IMR-90 (cell line): ENCODE measurements around the gene FIBCD1. TPM values are rescaled to one million over a fixed set of nuclear protein-coding genes. Genes with fewer than 3 reads are reported as not detected.

Experiments used
- ATAC-seq: fragments of 200-7000 bp; cut with Tn5 transposase; 2 replicates; pipeline ENCODE4 v1.9.1; 2020; ENCODE audit warnings: low read depth, mild to moderate bottlenecking, moderate library complexity
- BruUV-seq: library from RNA; stranded (reverse); fragments of 400-500 nt; replicated peaks from 2 replicates; lab custom pipeline; 2021; lab: Mats Ljungman, UMichigan
- CTCF ChIA-PET: fragments of 300-600 bp; formaldehyde crosslinking; extraction: SDS; loops from one replicate; lab custom pipeline; 2021; ENCODE audit warnings: antibody characterized with exemption; lab: Yijun Ruan, JAX
- POLR2A ChIA-PET: fragments of 300-600 bp; sonication (Branson Sonifier 250); formaldehyde crosslinking; loops from one replicate; lab custom pipeline; 2022; ENCODE audit warnings: antibody characterized with exemption; ENCODE audit not compliant: unreplicated experiment; lab: Charles Lee
- DNase-seq: peaks from one replicate; pipeline ENCODE4 v3.0.0; 2013
- H2AFZ ChIP-seq: replicated peaks from 2 replicates; pipeline ENCODE3; 2013; ENCODE audit warnings: low read length, mild to moderate bottlenecking; ENCODE audit not compliant: poor library complexity
- H2AK5ac ChIP-seq: 2 replicates; pipeline ENCODE4 v1.6.1; 2013; ENCODE audit warnings: low read depth, low read length, inconsistent platforms
- H2AK9ac ChIP-seq: replicated peaks from 2 replicates; pipeline ENCODE3; 2013; ENCODE audit warnings: mild to moderate bottlenecking, low read depth, low read length, moderate library complexity; ENCODE audit not compliant: poor library complexity
- H2BK120ac ChIP-seq: 2 replicates; pipeline ENCODE4 v1.6.1; 2013; ENCODE audit warnings: low read depth, low read length, inconsistent platforms
- H2BK15ac ChIP-seq: 3 replicates; pipeline ENCODE4 v1.6.1; 2013; ENCODE audit warnings: low read depth, low read length, inconsistent platforms
- H2BK20ac ChIP-seq: 2 replicates; pipeline ENCODE4 v1.6.1; 2013; ENCODE audit warnings: low read depth, mild to moderate bottlenecking, inconsistent platforms, low read length, moderate library complexity
- H2BK5ac ChIP-seq: 2 replicates; pipeline ENCODE4 v1.6.1; 2013; ENCODE audit warnings: mild to moderate bottlenecking, low read depth, low read length, inconsistent platforms; ENCODE audit not compliant: poor library complexity, severe bottlenecking
- H3K14ac ChIP-seq: replicated peaks from 2 replicates; pipeline ENCODE4 v1.6.1; 2013; ENCODE audit warnings: low read depth, low read length, inconsistent platforms
- H3K18ac ChIP-seq: 2 replicates; pipeline ENCODE4 v1.6.1; 2013; ENCODE audit warnings: low read depth, low read length, control low read depth
- H3K23ac ChIP-seq: 2 replicates; pipeline ENCODE4 v1.6.1; 2013; ENCODE audit warnings: low read depth, low read length, inconsistent platforms
- H3K27ac ChIP-seq: 2 replicates; pipeline ENCODE4 v1.5.1; 2013; ENCODE audit warnings: mild to moderate bottlenecking, control low read depth, low read length; ENCODE audit not compliant: insufficient read depth
- H3K27me3 ChIP-seq: 2 replicates; pipeline ENCODE4 v1.6.1; 2013; ENCODE audit warnings: low read length; ENCODE audit not compliant: control insufficient read depth, insufficient read depth
- H3K36me3 ChIP-seq: 2 replicates; pipeline ENCODE4 v1.6.1; 2013; ENCODE audit warnings: low read length, mixed read lengths; ENCODE audit not compliant: control insufficient read depth, insufficient read depth
- H3K4ac ChIP-seq: 2 replicates; pipeline ENCODE4 v1.6.1; 2013; ENCODE audit warnings: low read depth, low read length, inconsistent platforms
- H3K4me1 ChIP-seq: 2 replicates; pipeline ENCODE4 v1.6.1; 2013; ENCODE audit warnings: low read length, mixed read lengths; ENCODE audit not compliant: control insufficient read depth, insufficient read depth
- H3K4me2 ChIP-seq: 2 replicates; pipeline ENCODE4 v1.6.1; 2013; ENCODE audit warnings: low read depth, mild to moderate bottlenecking, control low read depth, low read length, moderate library complexity
- H3K4me3 ChIP-seq: 2 replicates; pipeline ENCODE4 v1.5.1; 2013; ENCODE audit warnings: low read depth, mild to moderate bottlenecking, control low read depth, low read length, moderate library complexity; ENCODE audit not compliant: insufficient read depth
- H3K56ac ChIP-seq: 2 replicates; pipeline ENCODE4 v1.6.1; 2013; ENCODE audit warnings: low read length, inconsistent platforms; ENCODE audit not compliant: insufficient read depth; ENCODE audit errors: extremely low read depth
- H3K79me1 ChIP-seq, 2 experiments: 2 replicates each; pipeline ENCODE4 v1.6.1; 2013; ENCODE audit warnings: low read length in 2 of 2, inconsistent platforms in 1 of 2, low read depth in 1 of 2
- H3K9ac ChIP-seq: 2 replicates; pipeline ENCODE4 v1.6.1; 2013; ENCODE audit warnings: low read depth, low read length, control low read depth
- H3K9me1 ChIP-seq: 2 replicates; pipeline ENCODE4 v1.6.1; 2013; ENCODE audit warnings: low read length, inconsistent platforms; ENCODE audit not compliant: insufficient read depth
- H3K9me3 ChIP-seq: 2 replicates; pipeline ENCODE4 v1.6.1; 2013; ENCODE audit warnings: low read length; ENCODE audit not compliant: control insufficient read depth, insufficient read depth
- H4K20me1 ChIP-seq: 2 replicates; pipeline ENCODE4 v1.6.1; 2013; ENCODE audit warnings: low read length, inconsistent platforms; ENCODE audit not compliant: insufficient read depth
- H4K5ac ChIP-seq: 2 replicates; pipeline ENCODE4 v1.6.1; 2013; ENCODE audit warnings: mild to moderate bottlenecking, low read depth, low read length, control low read depth
- H4K8ac ChIP-seq, 2 experiments: 2 replicates each; pipeline ENCODE4 v1.6.1; 2013; ENCODE audit warnings: low read depth in 2 of 2, low read length in 2 of 2, control low read depth in 1 of 2, inconsistent platforms in 1 of 2
- H4K91ac ChIP-seq: 2 replicates; pipeline ENCODE4 v1.6.1; 2013; ENCODE audit warnings: low read depth, low read length, inconsistent platforms; ENCODE audit not compliant: insufficient read depth
- BHLHE40 ChIP-seq: fragments of 150-350 bp; IDR thresholded peaks from 2 replicates; pipeline ENCODE4 v1.6.1; 2016; ENCODE audit warnings: mild to moderate bottlenecking, low read depth, low read length
- CEBPB ChIP-seq: IDR thresholded peaks from 2 replicates; pipeline ENCODE4 v1.6.1; 2012; ENCODE audit warnings: low read depth, low read length, improper control_type of control experiment
- CHD1 ChIP-seq: IDR thresholded peaks from 2 replicates; pipeline ENCODE4 v1.6.1; 2012; ENCODE audit warnings: low read depth, low read length, improper control_type of control experiment
- FOS ChIP-seq: fragments of 150-350 bp; IDR thresholded peaks from 2 replicates; pipeline ENCODE4 v1.6.1; 2016; ENCODE audit warnings: low read depth, low read length
- MAFK ChIP-seq: IDR thresholded peaks from 2 replicates; pipeline ENCODE4 v1.6.1; 2012; ENCODE audit warnings: low read depth, low read length, improper control_type of control experiment
- MAZ ChIP-seq: IDR thresholded peaks from 2 replicates; pipeline ENCODE4 v1.6.1; 2012; ENCODE audit warnings: low read depth, mild to moderate bottlenecking, low read length, improper control_type of control experiment, moderate library complexity, borderline replicate concordance
- MXI1 ChIP-seq: IDR thresholded peaks from 2 replicates; pipeline ENCODE4 v1.6.1; 2012; ENCODE audit warnings: low read depth, mild to moderate bottlenecking, low read length, moderate library complexity, borderline replicate concordance
- NFE2L2 ChIP-seq: fragments of 150-350 bp; IDR thresholded peaks from 2 replicates; pipeline ENCODE4 v1.6.1; 2016; ENCODE audit warnings: low read depth, mild to moderate bottlenecking, low read length
- POLR2A ChIP-seq: IDR thresholded peaks from 2 replicates; pipeline ENCODE4 v1.6.1; 2012; ENCODE audit warnings: mild to moderate bottlenecking, low read depth, low read length
- RAD21 ChIP-seq: IDR thresholded peaks from 2 replicates; pipeline ENCODE4 v1.6.1; 2012; ENCODE audit warnings: low read length, improper control_type of control experiment
- RCOR1 ChIP-seq: IDR thresholded peaks from 2 replicates; pipeline ENCODE4 v1.6.1; 2012; ENCODE audit warnings: mild to moderate bottlenecking, low read length, improper control_type of control experiment; ENCODE audit not compliant: insufficient replicate concordance
- RFX5 ChIP-seq: IDR thresholded peaks from 2 replicates; pipeline ENCODE4 v1.8.0; 2012; ENCODE audit warnings: low read depth, mild to moderate bottlenecking, low read length, moderate library complexity
- SMC3 ChIP-seq: fragments of 150-350 bp; IDR thresholded peaks from 2 replicates; pipeline ENCODE4 v1.6.1; 2016; ENCODE audit warnings: low read depth, mild to moderate bottlenecking, antibody characterized with exemption, low read length, moderate library complexity
- WGBS, 2 experiments: methylation state at CpG; one replicate each; pipeline versions ENCODE4 v1.1.5 to v1.1.7; 2013; ENCODE audit warnings: missing lambda C conversion rate in 2 of 2; ENCODE audit not compliant: insufficient read length in 1 of 2; ENCODE audit errors: extremely low coverage in 2 of 2; 5-methylcytosine and 5-hydroxymethylcytosine counted together
- dilution Hi-C: fragments of 300-500 bp; cut with HindIII; formaldehyde crosslinking; loops from one replicate; pipeline ENCODE4 v1.14.3; 2018; ENCODE audit warnings: low sequenced_read_pairs; ENCODE audit not compliant: unreplicated experiment
- in situ Hi-C: fragments of 300-500 bp; cut with MboI; formaldehyde crosslinking; loops from 3 replicates; pipeline ENCODE4 v1.14.3; 2019; ENCODE audit warnings: low sequenced_read_pairs, inconsistent platforms, mixed read lengths
- intact Hi-C: fragments of 100-400 bp; cut with micrococcal nuclease; formaldehyde crosslinking; loops from 2 replicates; pipeline ENCODE4 v1.10.0; 2022
- polyA plus RNA-seq, 3 experiments: library from polyadenylated mRNA; depleted of rRNA; stranded (reverse); fragments of >200 nt; gene quantifications; 2 replicates each; pipeline ENCODE4 v1.2.3, GENCODE V29; 2012; ENCODE audit warnings: low replicate concordance in 1 of 3
- total RNA-seq: library from RNA; depleted of rRNA; stranded (reverse); fragments of >200 nt; gene quantifications from 2 replicates; pipeline ENCODE4 v1.2.3, GENCODE V29; 2012
- TF ChIP-seq, protein P1 (sequence below): fragments of 150-350 bp; IDR thresholded peaks from 2 replicates; pipeline ENCODE4 v1.6.1; 2016; ENCODE audit warnings: low read depth, mild to moderate bottlenecking, low read length, moderate library complexity, borderline replicate concordance
- TF ChIP-seq, protein P2 (sequence below): fragments of 150-350 bp; IDR thresholded peaks from 2 replicates; pipeline ENCODE4 v1.6.1; 2017; ENCODE audit warnings: mild to moderate bottlenecking, antibody characterized with exemption, low read length, low read depth
- TF ChIP-seq, protein P3 (sequence below): conservative IDR thresholded peaks from 2 replicates; pipeline ENCODE4 v1.5.1; 2012; ENCODE audit warnings: mild to moderate bottlenecking, low read depth, low read length, improper control_type of control experiment

Gene FIBCD1
- total and polyA plus RNA-seq, 2 of the 4 experiments (the other 2 are of a cell fraction) = 1.1 to 10.1 TPM

DNA sequence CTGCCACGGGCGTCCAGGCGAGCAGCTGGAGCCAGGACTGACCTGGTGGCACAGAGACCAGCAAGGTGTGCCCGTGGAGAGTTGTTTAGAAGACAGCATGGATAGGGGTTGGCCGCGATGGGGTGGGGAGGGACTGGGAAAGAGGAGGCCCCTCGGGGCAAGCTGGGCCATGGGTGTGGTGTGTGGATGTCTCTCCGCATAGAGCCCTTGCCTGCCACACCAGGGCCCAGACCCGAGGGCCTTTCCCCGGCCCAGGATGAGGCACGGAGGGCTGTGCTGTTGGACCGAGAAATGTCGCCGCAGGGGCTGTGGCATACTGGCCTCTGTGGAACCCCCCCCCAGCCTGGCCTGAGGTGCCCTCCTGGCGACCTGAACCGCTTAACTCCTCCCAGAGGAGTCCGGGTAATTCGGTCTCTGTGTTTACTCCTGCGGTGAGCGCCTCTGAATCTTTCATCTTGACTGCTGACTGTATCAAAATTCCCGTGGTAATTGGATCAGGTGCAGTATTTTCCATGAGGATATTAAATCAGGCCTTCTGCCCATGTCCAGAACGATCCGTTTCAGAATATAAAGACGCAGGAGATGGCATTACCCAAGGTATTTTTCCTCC lies 47.4 kb upstream of the FIBCD1 start:
- H3K36me3 ChIP-seq = no peaks in the 10 kb centered on the region
- H2AK5ac ChIP-seq = no peak overlapping the region
- H3K4me3 ChIP-seq = no peak overlapping the region
- no peak overlapping the region for H3K4ac ChIP-seq
- no peak overlapping the region for H2BK20ac ChIP-seq
- no peak overlapping the region for H3K14ac ChIP-seq
- H2BK5ac ChIP-seq = no peak overlapping the region
- 47% methylated on average over 3 of the region's 24 CpGs; no CpG with 5 or more reads in 1 of the 2 experiments for WGBS, 2 experiments
- H2BK15ac ChIP-seq = no peak overlapping the region
- CTCF ChIA-PET = interaction anchor here (1.2 kb wide), 1 partner anchor 12 kb away, joined by 3 read pairs; no protein-coding TSS in a partner anchor
- H2AFZ ChIP-seq = no peak overlapping the region
- no TSS peak for BruUV-seq
- no peak overlapping the region for H2BK120ac ChIP-seq
- no peaks in the 10 kb centered on the region for H3K9me3 ChIP-seq
- H3K9me1 ChIP-seq = no peaks in the 10 kb centered on the region
- no peak overlapping the region for H3K56ac ChIP-seq
- DNase-seq (no peak), ATAC-seq (no peak)
- dilution Hi-C loops = no loop called here
- H3K4me2 ChIP-seq = no peak overlapping the region
- H3K27me3 ChIP-seq = peaks cover 48% of the 10 kb centered on the region
- H4K20me1 ChIP-seq = no peaks in the 10 kb centered on the region
- H2AK9ac ChIP-seq = no peak overlapping the region
- no peak overlapping the region for H4K91ac ChIP-seq
- no peak overlapping the region for H3K27ac ChIP-seq
- POLR2A ChIA-PET = no interaction called here
- no peak overlapping the region for H3K9ac ChIP-seq
- H4K5ac ChIP-seq = no peak overlapping the region
- TF ChIP-seq, protein P1, sequence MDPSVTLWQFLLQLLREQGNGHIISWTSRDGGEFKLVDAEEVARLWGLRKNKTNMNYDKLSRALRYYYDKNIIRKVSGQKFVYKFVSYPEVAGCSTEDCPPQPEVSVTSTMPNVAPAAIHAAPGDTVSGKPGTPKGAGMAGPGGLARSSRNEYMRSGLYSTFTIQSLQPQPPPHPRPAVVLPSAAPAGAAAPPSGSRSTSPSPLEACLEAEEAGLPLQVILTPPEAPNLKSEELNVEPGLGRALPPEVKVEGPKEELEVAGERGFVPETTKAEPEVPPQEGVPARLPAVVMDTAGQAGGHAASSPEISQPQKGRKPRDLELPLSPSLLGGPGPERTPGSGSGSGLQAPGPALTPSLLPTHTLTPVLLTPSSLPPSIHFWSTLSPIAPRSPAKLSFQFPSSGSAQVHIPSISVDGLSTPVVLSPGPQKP = no peak
- no peak for TF ChIP-seq RAD21
- no peak for TF ChIP-seq MAFK
- no peak for TF ChIP-seq CHD1
- no peak for TF ChIP-seq MXI1
- TF ChIP-seq, protein P2, sequence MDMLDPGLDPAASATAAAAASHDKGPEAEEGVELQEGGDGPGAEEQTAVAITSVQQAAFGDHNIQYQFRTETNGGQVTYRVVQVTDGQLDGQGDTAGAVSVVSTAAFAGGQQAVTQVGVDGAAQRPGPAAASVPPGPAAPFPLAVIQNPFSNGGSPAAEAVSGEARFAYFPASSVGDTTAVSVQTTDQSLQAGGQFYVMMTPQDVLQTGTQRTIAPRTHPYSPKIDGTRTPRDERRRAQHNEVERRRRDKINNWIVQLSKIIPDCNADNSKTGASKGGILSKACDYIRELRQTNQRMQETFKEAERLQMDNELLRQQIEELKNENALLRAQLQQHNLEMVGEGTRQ = no peak
- TF ChIP-seq FOS = no peak
- TF ChIP-seq RFX5 = no peak
- no peak for TF ChIP-seq MAZ
- no peak for TF ChIP-seq CEBPB
- TF ChIP-seq, protein P3, sequence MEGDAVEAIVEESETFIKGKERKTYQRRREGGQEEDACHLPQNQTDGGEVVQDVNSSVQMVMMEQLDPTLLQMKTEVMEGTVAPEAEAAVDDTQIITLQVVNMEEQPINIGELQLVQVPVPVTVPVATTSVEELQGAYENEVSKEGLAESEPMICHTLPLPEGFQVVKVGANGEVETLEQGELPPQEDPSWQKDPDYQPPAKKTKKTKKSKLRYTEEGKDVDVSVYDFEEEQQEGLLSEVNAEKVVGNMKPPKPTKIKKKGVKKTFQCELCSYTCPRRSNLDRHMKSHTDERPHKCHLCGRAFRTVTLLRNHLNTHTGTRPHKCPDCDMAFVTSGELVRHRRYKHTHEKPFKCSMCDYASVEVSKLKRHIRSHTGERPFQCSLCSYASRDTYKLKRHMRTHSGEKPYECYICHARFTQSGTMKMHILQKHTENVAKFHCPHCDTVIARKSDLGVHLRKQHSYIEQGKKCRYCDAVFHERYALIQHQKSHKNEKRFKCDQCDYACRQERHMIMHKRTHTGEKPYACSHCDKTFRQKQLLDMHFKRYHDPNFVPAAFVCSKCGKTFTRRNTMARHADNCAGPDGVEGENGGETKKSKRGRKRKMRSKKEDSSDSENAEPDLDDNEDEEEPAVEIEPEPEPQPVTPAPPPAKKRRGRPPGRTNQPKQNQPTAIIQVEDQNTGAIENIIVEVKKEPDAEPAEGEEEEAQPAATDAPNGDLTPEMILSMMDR = no peak
- no peak for TF ChIP-seq BHLHE40
- no peak for TF ChIP-seq NFE2L2
- no peak for TF ChIP-seq POLR2A
- TF ChIP-seq RCOR1 = no peak
- no peak for TF ChIP-seq SMC3
- no peaks in the 10 kb centered on the region for H3K4me1 ChIP-seq
- H3K18ac ChIP-seq = no peak overlapping the region
- intact Hi-C loops = no loop called here
- H4K8ac ChIP-seq = no peak overlapping the region
- no peak overlapping the region for H3K23ac ChIP-seq
- in situ Hi-C loops = no loop called here
- no peaks in the 10 kb centered on the region for H3K79me1 ChIP-seq
